Ascending aorta (tissue), 2 donors: ENCODE data around the gene CCNT2. TPM values are rescaled to one million over a fixed set of nuclear protein-coding genes. Genes with fewer than 3 reads are reported as not detected.

Experiments used
- DNase-seq, 2 donors: peaks; one replicate each; pipeline ENCODE4 v3.0.0-alpha.2; 2019; ENCODE audit warnings: low spot score in 2 of 2
- H3K27ac ChIP-seq, 2 donors: fragments of 200-600 bp; sonication (generic); one replicate each; pipeline ENCODE4 v1.5.1; 2016 to 2017; ENCODE audit warnings: mild to moderate bottlenecking in 1 of 2
- H3K27me3 ChIP-seq: fragments of 200-600 bp; sonication (generic); one replicate; pipeline ENCODE4 v1.5.1; 2017
- H3K36me3 ChIP-seq, 2 donors: fragments of 200-600 bp; sonication (generic); one replicate each; pipeline ENCODE4 v1.5.1; 2016
- H3K4me1 ChIP-seq, 2 donors: fragments of 200-600 bp; sonication (generic); one replicate each; pipeline ENCODE4 v1.5.1; 2016 to 2017; ENCODE audit warnings: mild to moderate bottlenecking in 1 of 2
- H3K4me3 ChIP-seq, 2 donors: fragments of 200-600 bp; sonication (generic); one replicate each; pipeline ENCODE4 v1.5.1; 2016 to 2017; ENCODE audit warnings: mild to moderate bottlenecking in 1 of 2
- H3K9me3 ChIP-seq, 2 donors: fragments of 200-600 bp; sonication (generic); one replicate each; pipeline ENCODE4 v1.5.1; 2016
- intact Hi-C: fragments of 100-400 bp; cut with DNase I; formaldehyde crosslinking; loops from one replicate; pipeline ENCODE4 v1.15.1; 2023
- total RNA-seq: library from RNA; depleted of rRNA; stranded (reverse); fragments of >200 nt; gene quantifications from one replicate; pipeline ENCODE4 v1.1.0, GENCODE V29; 2016
- TF ChIP-seq, protein P1 (sequence below), 3 experiments: fragments of 200-600 bp in 2 of 3; fragments of 450-650 bp in 1 of 3; sonication (generic) in 2 of 3; IDR thresholded peaks; one replicate each; pipeline ENCODE4 v1.5.1; 2016 to 2019; ENCODE audit warnings: antibody characterized with exemption in 3 of 3, mild to moderate bottlenecking in 1 of 3, moderate library complexity in 1 of 3

The CCNT2 gene
- total RNA-seq, 1 donor from 2014 or later = 14.2 TPM

DNA sequence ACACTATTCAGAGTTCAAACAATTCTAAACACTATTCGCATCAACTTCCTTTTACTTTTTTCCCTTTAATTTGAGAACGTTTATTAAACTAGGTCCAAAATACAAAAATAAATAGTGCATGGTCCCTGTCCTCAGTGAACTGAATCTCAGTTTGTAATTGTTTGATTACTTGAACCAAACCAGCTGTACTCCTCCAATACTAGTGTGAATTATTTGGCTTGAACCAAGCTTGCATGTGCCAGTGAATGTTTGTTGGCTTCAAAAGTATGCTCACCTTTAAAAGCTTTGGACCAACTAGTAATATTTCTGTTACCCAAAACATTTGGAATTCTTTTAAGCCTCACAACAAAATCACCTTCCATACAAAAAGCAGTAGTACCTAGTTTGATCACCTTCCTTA lies 15.5 kb downstream of the CCNT2 start:
- H3K4me3 ChIP-seq = no peak overlapping the region
- intact Hi-C loops = no loop called here
- no peaks in the 10 kb centered on the region for H3K9me3 ChIP-seq
- no peaks in the 10 kb centered on the region for H3K27me3 ChIP-seq
- TF ChIP-seq, protein P1, sequence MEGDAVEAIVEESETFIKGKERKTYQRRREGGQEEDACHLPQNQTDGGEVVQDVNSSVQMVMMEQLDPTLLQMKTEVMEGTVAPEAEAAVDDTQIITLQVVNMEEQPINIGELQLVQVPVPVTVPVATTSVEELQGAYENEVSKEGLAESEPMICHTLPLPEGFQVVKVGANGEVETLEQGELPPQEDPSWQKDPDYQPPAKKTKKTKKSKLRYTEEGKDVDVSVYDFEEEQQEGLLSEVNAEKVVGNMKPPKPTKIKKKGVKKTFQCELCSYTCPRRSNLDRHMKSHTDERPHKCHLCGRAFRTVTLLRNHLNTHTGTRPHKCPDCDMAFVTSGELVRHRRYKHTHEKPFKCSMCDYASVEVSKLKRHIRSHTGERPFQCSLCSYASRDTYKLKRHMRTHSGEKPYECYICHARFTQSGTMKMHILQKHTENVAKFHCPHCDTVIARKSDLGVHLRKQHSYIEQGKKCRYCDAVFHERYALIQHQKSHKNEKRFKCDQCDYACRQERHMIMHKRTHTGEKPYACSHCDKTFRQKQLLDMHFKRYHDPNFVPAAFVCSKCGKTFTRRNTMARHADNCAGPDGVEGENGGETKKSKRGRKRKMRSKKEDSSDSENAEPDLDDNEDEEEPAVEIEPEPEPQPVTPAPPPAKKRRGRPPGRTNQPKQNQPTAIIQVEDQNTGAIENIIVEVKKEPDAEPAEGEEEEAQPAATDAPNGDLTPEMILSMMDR (IDR thresholded peaks at IDR 0.05) = no peak
- peaks cover 9 to 14% of the 10 kb centered on the region in 2 donors for H3K36me3 ChIP-seq
- H3K27ac ChIP-seq = no peak overlapping the region
- peaks cover 0 to 15% of the 10 kb centered on the region in 2 donors for H3K4me1 ChIP-seq
- DNase-seq = no peak

DNA sequence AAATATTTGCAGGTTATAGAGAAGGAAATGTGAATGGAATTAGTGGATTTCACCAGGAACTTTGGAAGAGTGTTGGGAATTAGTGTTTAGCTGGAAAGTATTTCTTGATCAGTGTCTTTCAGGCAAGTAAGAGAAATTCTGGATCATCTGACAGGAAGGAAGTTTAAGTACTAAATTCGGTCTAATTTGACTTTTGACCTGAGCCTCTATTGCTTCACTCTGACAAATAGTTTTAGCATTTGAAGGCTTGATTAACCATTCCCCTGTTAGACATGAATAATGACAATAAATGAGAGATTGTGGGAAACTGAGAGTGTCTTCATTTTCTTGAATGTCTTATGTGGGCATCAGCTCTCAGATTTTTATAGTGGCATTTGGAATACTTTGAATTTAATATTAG lies 16.0 kb downstream of the CCNT2 start:
- no peak for DNase-seq
- Histone ChIP-seq H3K9me3 (no peaks in the 10 kb centered on the region), H3K27me3 (no peaks in the 10 kb centered on the region), H3K4me1 (peaks cover 0 to 15% of the 10 kb centered on the region in 2 donors), H3K27ac (no peak overlapping the region), H3K4me3 (no peak overlapping the region), H3K36me3 (peaks cover 10 to 19% of the 10 kb centered on the region in 2 donors)
- TF ChIP-seq, protein P1 (IDR thresholded peaks at IDR 0.05) = no peak
- intact Hi-C loops = no loop called here

DNA sequence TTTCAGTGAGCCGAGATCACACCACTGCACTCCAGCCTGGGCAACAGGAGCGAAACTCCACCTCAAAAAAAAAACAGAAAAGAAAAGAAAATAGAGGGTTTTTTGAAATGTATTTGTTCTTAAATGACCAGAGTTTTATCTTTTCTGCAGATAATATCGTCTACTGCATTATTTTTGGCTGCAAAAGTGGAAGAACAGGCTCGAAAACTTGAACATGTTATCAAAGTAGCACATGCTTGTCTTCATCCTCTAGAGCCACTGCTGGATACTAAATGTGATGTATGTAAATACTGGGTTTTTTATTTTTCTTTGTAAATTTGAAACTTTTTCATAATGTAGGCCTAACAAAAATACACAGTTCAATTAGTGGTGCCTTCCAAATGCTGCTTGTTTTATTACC lies 18.1 kb downstream of the CCNT2 start:
- DNase-seq = no peak
- Histone ChIP-seq H3K27me3 (no peaks in the 10 kb centered on the region), H3K4me1 (peaks cover 0 to 15% of the 10 kb centered on the region in 2 donors), H3K9me3 (no peaks in the 10 kb centered on the region), H3K36me3 (peaks cover 26 to 33% of the 10 kb centered on the region in 2 donors), H3K27ac (no peak overlapping the region), H3K4me3 (no peak overlapping the region)
- TF ChIP-seq, protein P1 (IDR thresholded peaks at IDR 0.05) = no peak
- intact Hi-C loops = no loop called here

DNA sequence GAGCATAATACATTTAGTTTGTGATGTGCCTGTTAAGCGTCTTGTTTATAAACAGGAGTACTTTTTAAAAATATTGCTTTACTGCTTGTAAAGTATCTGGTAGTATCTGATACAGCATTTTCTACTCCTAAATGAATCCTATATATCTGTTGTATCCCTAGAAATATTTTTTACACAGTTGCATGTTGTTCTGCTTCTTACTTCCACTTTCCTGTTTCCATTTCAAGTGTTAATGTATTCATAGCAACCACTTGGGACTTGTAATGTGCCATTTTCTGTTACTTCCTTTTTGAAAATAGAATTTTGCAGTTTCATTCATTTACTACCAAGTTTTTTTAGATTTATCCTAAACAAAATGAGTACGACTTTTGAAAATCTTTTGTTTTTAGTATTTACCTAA lies 24.9 kb downstream of the CCNT2 start:
- DNase-seq = no peak
- TF ChIP-seq, protein P1 (IDR thresholded peaks at IDR 0.05) = no peak
- no peak overlapping the region for H3K27ac ChIP-seq
- H3K9me3 ChIP-seq = no peaks in the 10 kb centered on the region
- H3K27me3 ChIP-seq = no peaks in the 10 kb centered on the region
- H3K4me1 ChIP-seq = no peaks in the 10 kb centered on the region
- peaks cover 44 to 51% of the 10 kb centered on the region in 2 donors for H3K36me3 ChIP-seq
- no peak overlapping the region for H3K4me3 ChIP-seq
- intact Hi-C loops = no loop called here

DNA sequence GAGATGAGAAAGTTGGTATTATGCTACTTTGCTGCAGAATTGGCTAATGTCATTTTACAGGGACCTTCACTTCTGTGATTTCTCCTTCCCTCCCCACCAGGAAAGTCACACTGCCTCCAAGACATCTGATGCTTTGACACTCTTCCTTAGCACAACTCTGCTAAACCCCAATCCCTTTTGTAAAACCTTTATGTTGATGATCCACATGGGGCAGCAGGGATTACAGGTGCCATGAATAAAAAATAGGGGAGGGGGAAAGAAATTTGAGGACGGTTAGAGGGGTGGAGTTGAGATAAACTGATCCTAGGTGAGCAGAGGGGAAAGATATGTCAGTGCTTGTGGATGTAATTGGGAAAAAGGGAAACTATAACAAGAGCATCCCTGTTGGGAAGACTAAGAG lies 26.4 kb downstream of the CCNT2 start:
- Histone ChIP-seq H3K27me3 (no peaks in the 10 kb centered on the region), H3K9me3 (no peaks in the 10 kb centered on the region), H3K27ac (no peak overlapping the region), H3K4me1 (no peaks in the 10 kb centered on the region), H3K4me3 (no peak overlapping the region), H3K36me3 (peaks cover 47 to 48% of the 10 kb centered on the region in 2 donors)
- TF ChIP-seq, protein P1 (IDR thresholded peaks at IDR 0.05) = no peak
- DNase-seq = no peak
- intact Hi-C loops = no loop called here

DNA sequence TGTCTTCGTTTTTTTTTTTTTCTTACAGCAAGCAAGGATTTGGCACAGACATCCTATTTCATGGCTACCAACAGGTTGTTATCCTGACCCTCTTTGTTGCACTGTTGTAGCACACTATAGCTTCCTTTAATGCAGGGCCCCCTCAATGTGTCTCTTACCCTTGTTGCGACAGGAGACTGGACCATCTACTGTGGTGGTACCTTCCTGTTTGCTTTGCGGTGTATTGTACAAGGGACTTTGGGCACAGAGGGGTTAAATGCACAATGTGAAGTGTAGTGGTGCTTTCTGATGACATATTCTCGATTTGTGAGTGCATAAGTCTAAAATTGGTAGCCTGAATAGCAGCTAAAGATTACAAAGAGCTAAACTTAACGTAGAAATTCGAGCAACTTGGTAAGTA lies 27.5 kb downstream of the CCNT2 start:
- no peaks in the 10 kb centered on the region for H3K27me3 ChIP-seq
- no peak overlapping the region for H3K4me3 ChIP-seq
- TF ChIP-seq, protein P1 (IDR thresholded peaks at IDR 0.05) = no peak
- H3K36me3 ChIP-seq = peaks cover 43 to 46% of the 10 kb centered on the region in 2 donors
- no peaks in the 10 kb centered on the region for H3K4me1 ChIP-seq
- no peaks in the 10 kb centered on the region for H3K9me3 ChIP-seq
- H3K27ac ChIP-seq = no peak overlapping the region
- DNase-seq = no peak
- intact Hi-C loops = no loop called here
